ENCODE results near the gene TCF15.

Gene TCF15

GRCh38 chr20:610130-611046 is at the start of gene TCF15:
TSS of gene TCF15 (minus strand) at chr20:610309. CDS start at chr20:610237, 72 bp downstream.
- H3K4me3 ChIP-seq (ENCODE audit: low read length): no peak within 1 kb of the TSS
- peak; percentile 39 for DNase-seq (ENCODE audit: low read depth)
- TF ChIP-seq CTCF (IDR thresholded peaks at IDR 0.05; ENCODE audit: insufficient read depth, low read depth, low read length, missing control alignments): no peak

GRCh38 chr20:658731-659291 is 48.7 kb upstream of the TCF15 start:
- no peak overlapping the region for H3K4me3 ChIP-seq (ENCODE audit: low read length)
- DNase-seq (ENCODE audit: low read depth): no peak
- TF ChIP-seq CTCF (IDR thresholded peaks at IDR 0.05; ENCODE audit: insufficient read depth, low read depth, low read length, missing control alignments): no peak

- DNase-seq (ENCODE audit: low read depth): no peak
- TF ChIP-seq CTCF (IDR thresholded peaks at IDR 0.05; ENCODE audit: insufficient read depth, low read depth, low read length, missing control alignments): no peak
- H3K4me3 ChIP-seq (ENCODE audit: low read length): no peak overlapping the region
Measured at GRCh38 chr20:658202-658601, 48.1 kb upstream of the TCF15 start.

GRCh38 chr20:655726-656624 is 45.9 kb upstream of the TCF15 start:
- no peak overlapping the region for H3K4me3 ChIP-seq (ENCODE audit: low read length)
- no peak for DNase-seq (ENCODE audit: low read depth)
- no peak for TF ChIP-seq CTCF (IDR thresholded peaks at IDR 0.05; ENCODE audit: insufficient read depth, low read depth, low read length, missing control alignments)

- H3K4me3 ChIP-seq (ENCODE audit: low read length): no peak overlapping the region
- no peak for DNase-seq (ENCODE audit: low read depth)
- TF ChIP-seq CTCF (IDR thresholded peaks at IDR 0.05; ENCODE audit: insufficient read depth, low read depth, low read length, missing control alignments): no peak
Measured at GRCh38 chr20:654417-654750, 44.3 kb upstream of the TCF15 start.

- no peak for TF ChIP-seq CTCF (IDR thresholded peaks at IDR 0.05; ENCODE audit: insufficient read depth, low read depth, low read length, missing control alignments)
- peak overlapping the region; percentile 96 for H3K4me3 ChIP-seq (ENCODE audit: low read length)
- DNase-seq (ENCODE audit: low read depth): no peak
Measured at GRCh38 chr20:653590-654416, 43.7 kb upstream of the TCF15 start.
